ENCODE results near the gene PIK3R1.

PIK3R1 gene

DNA sequence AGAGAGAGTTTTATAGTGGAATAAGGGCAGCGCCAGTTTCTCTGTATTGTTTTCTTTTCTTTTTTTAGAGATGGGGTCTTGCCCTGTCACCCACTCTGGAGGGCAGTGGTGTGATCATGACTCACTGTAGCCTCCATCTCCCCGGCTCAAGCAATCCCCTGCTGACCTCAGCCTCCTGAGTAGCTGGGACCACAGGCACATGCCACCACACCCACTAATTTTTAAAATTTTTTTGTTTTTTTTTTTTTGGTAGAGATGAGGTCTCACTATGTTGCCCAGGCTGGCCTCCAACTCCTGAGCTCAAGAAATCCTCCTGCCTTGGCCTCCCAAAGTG lies 119.0 kb downstream of the PIK3R1 start:
- no peak for DNase-seq

DNA sequence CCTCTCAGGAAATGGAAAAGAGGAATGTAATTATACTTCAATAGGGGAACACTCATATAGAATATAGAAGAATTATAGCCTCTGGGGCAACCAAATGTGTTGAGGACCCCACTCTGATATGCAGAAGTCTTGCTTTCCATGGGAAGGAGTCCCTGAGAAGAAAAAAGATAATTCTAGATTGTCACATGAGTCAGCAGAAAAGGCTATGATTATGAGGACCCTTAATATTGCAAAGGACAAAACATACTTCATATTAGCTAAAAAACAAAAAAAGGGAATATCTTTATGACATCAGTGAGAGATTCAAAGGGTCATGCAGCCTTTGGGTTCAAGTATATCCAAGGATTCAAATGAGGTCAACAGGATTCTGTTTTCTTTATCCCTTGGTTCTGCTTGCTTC lies 119.5 kb downstream of the PIK3R1 start:
- no peak for DNase-seq

GRCh38 chr5:68336200-68336599 lies 120.6 kb downstream of the PIK3R1 start:
- DNase-seq = no peak

DNA sequence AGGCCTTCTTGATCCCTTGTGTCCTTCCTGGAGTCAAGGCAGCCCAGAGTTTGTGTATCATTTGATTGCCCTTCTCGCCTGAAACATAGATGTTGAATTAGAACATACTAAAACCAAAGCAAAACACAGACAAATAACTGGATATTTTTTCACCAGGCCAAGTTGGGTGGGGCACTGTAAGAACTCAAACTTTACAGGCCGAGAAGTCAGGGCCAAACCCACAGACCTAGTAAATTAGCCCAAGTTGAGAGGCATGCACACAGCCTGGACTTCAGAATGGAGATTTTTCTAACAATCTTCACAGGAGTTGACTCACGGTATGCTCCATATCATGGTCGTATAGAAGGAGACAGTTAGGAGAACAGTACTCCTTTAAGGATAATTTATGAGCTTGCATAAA lies 121.7 kb downstream of the PIK3R1 start:
- no peak for DNase-seq

- no peak for DNase-seq
These were observed 124.4 kb downstream of the PIK3R1 start for GRCh38 chr5:68339921-68340321.

GRCh38 chr5:68341006-68341405 lies 125.5 kb downstream of the PIK3R1 start:
- no peak for DNase-seq

DNA sequence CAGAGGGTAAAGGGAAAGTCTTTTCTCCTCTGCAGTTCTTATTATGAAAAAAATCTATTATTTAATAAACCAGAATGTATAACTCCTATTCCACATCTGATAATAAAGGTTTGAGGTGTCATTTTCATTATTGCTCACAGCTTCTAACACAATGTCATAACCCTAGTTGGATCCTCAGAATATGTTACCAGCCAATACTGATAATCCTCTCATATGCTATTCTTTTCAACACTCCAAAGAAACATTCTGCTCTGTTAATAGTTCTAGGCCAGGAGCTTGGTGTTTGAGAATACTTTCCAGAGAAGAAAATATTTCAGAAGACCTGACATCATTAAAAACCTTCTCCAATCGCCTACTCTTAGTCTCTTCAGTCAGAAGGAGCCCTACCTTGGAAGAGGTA lies 127.1 kb downstream of the PIK3R1 start:
- DNase-seq = no peak

DNA sequence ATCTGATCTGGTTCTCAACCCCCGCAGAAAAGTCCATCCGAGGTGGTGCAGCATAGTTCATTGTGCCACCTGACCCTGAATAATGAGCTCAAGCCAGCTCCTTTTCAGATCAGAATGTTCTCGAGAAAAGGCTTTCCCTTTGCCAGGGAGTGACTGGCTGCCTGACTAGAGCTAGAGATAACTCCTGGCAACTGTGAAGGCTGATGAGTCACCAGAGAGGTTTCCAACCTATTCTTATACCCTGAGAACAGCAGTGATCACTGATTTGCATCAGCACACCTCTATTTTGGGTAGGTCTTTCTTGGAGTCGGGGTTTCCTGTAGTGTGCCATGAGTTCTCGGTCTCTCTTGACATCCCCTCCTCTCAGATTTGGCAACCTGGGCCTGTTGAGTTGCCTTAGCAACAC lies 127.9 kb downstream of the PIK3R1 start:
- DNase-seq = no peak

GRCh38 chr5:68344447-68345111 lies 129.0 kb downstream of the PIK3R1 start:
- DNase-seq = peak; percentile 4

DNA sequence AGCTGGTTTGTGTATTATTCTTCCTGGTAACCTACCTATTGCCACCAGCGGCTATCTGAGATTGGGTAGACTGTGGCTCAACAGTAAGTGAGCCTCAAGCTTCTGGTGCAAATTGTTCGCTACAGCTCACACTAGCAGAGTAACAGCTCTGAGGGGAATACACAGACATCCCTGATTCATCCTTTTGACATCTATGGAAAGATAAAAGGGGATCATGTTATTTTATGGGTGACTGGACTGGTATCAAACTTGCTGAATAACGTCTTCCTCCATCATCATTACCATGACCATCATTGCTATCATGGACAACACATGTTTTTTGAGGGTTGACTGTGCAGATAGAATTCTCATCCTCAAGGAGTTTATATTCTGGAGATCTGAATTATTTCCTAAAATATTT lies 129.6 kb downstream of the PIK3R1 start:
- DNase-seq = no peak

GRCh38 chr5:68345582-68345981 lies 130.0 kb downstream of the PIK3R1 start:
- no peak for DNase-seq

DNA sequence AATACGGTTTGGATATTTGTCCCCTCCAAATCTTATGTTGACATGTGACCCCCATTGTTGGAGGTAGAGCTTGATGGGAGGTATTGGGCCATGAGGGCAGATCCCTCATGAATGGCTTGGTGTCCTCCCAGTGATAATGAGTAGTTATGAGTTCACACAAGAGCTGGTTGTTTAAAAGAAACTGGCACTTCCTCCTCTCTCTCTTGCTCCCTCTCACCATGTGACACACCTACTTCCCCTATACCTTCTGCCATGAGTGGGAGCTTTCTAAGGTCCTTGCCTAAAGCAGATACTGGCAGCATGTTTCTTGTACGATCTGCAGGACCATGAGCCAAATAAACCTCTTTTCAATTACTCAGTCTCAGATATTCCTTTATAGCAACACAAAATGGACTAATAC lies 132.0 kb downstream of the PIK3R1 start:
- DNase-seq = no peak

- no peak for DNase-seq
These were observed 133.1 kb downstream of the PIK3R1 start for GRCh38 chr5:68348447-68349222.

- no peak for DNase-seq
These were observed 134.6 kb downstream of the PIK3R1 start for GRCh38 chr5:68350176-68350575.
